ENCODE data around the gene CYP26B1.

The CYP26B1 gene

DNA sequence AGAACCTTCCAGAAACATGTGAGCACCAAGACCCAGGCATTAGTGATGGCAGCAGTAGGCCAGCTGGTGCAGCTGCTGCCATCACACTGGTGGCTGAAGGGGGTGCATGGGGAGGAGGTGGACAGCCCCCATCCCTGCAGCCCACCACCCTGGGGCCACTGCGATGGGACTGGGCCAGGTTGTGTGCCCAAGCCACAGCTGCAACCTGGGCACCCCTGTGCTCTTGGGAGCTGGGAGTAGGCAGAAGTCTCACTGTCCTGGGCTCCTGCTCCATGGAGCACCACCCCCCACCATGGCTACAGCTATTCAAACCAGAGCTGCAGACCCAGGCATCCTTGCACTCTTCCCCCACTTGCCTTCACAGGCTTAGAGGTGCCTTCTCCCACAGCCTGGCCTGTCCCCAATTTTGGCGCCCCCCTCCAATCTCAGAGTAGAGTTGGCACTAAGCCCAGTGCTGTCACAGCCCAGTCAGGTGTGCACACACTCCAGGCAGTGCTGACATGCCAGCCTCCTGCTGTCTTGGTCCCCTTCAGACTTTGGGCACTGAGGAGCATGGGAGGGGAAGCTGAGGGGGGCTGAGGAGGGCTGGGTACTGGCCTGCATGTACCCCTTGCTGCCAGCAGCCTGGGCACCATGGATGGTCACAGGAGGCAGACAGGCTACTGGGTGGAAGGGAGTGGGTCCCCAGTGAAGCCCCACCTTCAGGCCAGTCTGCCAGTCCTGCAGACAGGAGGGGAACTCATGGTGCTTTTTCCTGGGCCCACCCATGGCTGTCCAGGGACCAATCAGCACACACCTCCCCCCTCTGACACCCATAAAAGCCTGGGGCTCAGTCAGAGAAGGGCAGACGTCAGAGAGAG lies 67.1 kb downstream of the CYP26B1 start:
- no peaks in the 10 kb centered on the region for H3K4me1 ChIP-seq (ENCODE audit: control insufficient read depth, insufficient read depth, low read length)
- no peak overlapping the region for H3K4me3 ChIP-seq (ENCODE audit: low read length)
- no peaks in the 10 kb centered on the region for H3K36me3 ChIP-seq (ENCODE audit: control insufficient read depth, insufficient read depth, low read length)
- no peaks in the 10 kb centered on the region for H3K27me3 ChIP-seq (ENCODE audit: control insufficient read depth, insufficient read depth, low read length)
- no peaks in the 10 kb centered on the region for H3K9me3 ChIP-seq (ENCODE audit: control insufficient read depth, low read length)
- no peak overlapping the region for H3K9ac ChIP-seq (ENCODE audit: low read length)
